PFSK-1 (cell line): ENCODE data around the gene IL1RL1.

Experiments used
- FOXP2 ChIP-seq: optimal IDR thresholded peaks from 2 replicates; pipeline ENCODE3; 2011; ENCODE audit warnings: borderline replicate concordance, control low read depth, inconsistent platforms; ENCODE audit not compliant: insufficient read depth; ENCODE audit errors: extremely low read length, extremely low read depth
- POLR2AphosphoS5 ChIP-seq: IDR thresholded peaks from 2 replicates; pipeline ENCODE4 v1.6.1; 2012; ENCODE audit warnings: low read depth, mild to moderate bottlenecking, control low read depth, low read length, moderate library complexity
- REST ChIP-seq, 2 experiments: IDR thresholded peaks; 2 replicates each; pipeline versions ENCODE4 v1.6.1 to v1.8.0; 2011 to 2012; ENCODE audit warnings: low read depth in 2 of 2, low read length in 2 of 2, control low read depth in 1 of 2, inconsistent platforms in 1 of 2, mild to moderate bottlenecking in 1 of 2, moderate library complexity in 1 of 2; ENCODE audit not compliant: insufficient read depth in 1 of 2
- SIN3A ChIP-seq: IDR thresholded peaks from 2 replicates; pipeline ENCODE4 v1.6.1; 2012; ENCODE audit warnings: mild to moderate bottlenecking, low read length, moderate library complexity, borderline replicate concordance; ENCODE audit not compliant: insufficient read depth
- TAF1 ChIP-seq: IDR thresholded peaks from 2 replicates; pipeline ENCODE4 v1.6.1; 2012; ENCODE audit warnings: low read length, control low read depth, borderline replicate concordance; ENCODE audit not compliant: insufficient read depth

DNA sequence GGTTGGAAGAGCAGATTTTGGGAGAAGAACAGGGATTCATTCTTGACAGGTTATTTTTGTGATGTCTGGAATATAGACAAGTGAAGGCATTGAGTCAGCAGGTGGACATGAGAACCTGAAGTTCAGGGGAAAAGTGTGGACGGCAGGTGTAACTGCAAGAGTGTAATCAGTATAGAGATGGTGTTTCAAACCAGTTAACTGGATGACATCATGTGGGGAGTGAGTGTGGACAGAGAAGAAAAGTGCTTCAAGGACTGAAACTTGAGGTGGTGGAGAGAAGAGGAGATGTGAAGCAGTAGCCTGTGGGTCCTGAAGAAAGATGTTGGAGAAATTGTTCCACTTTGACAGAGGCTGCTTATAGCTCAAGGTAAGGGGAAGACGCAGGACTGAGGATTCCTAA lies 7.1 kb downstream of the IL1RL1 start:
- no peak for TF ChIP-seq REST (IDR thresholded peaks at IDR 0.05; ENCODE audit: insufficient read depth in 1 of 2, low read depth in 2 of 2, low read length in 2 of 2)
- no peak for TF ChIP-seq FOXP2
- TF ChIP-seq SIN3A, result no peak
- TF ChIP-seq POLR2AphosphoS5, result no peak
- no peak for TF ChIP-seq TAF1
